ENCODE measurements around the gene RASA2. TPM values are rescaled to one million over a fixed set of nuclear protein-coding genes. Genes with fewer than 3 reads are reported as not detected.

Gene RASA2
- total and polyA plus RNA-seq, 2 of the 4 experiments (the other 2 are of a cell fraction) = 6.1 to 14.0 TPM

GRCh38 chr3:141521781-141522180, 35.0 kb downstream of the RASA2 start:
- Histone ChIP-seq H4K5ac (ENCODE audit: low read depth, low read length) (no peak overlapping the region), H3K23ac (ENCODE audit: low read depth, low read length) (no peak overlapping the region), H4K20me1 (ENCODE audit: insufficient read depth, low read length) (no peaks in the 10 kb centered on the region), H2BK120ac (ENCODE audit: low read depth, low read length) (no peak overlapping the region), H2BK15ac (ENCODE audit: low read depth, low read length) (no peak overlapping the region), H2AFZ (replicated peaks; ENCODE audit: low read length, poor library complexity) (no peak overlapping the region), H3K4me1 (ENCODE audit: control insufficient read depth, insufficient read depth, low read length) (peaks cover 3% of the 10 kb centered on the region; the same call in 1 of the 2 replicates), H2BK20ac (ENCODE audit: low read depth, low read length) (no peak overlapping the region), H4K91ac (ENCODE audit: insufficient read depth, low read depth, low read length) (no peak overlapping the region), H3K27me3 (ENCODE audit: control insufficient read depth, insufficient read depth, low read length) (no peaks in the 10 kb centered on the region), H4K8ac (ENCODE audit: low read depth in 2 of 2, low read length in 2 of 2) (no peak overlapping the region; a peak in 1 of 4 replicates), H3K56ac (ENCODE audit: extremely low read depth, insufficient read depth, low read length) (no peak overlapping the region), H3K18ac (ENCODE audit: low read depth, low read length) (no peak overlapping the region), H3K9me3 (ENCODE audit: control insufficient read depth, insufficient read depth, low read length) (peaks cover 2% of the 10 kb centered on the region), H2AK9ac (replicated peaks; ENCODE audit: low read depth, low read length, poor library complexity) (no peak overlapping the region), H3K4me2 (ENCODE audit: low read depth, low read length) (no peak overlapping the region), H2AK5ac (ENCODE audit: low read depth, low read length) (no peak overlapping the region), H2BK5ac (ENCODE audit: low read depth, low read length, poor library complexity, severe bottlenecking) (no peak overlapping the region), H3K14ac (replicated peaks; ENCODE audit: low read depth, low read length) (no peak overlapping the region), H3K27ac (ENCODE audit: insufficient read depth, low read length) (no peak overlapping the region), H3K36me3 (ENCODE audit: control insufficient read depth, insufficient read depth, low read length) (peaks cover 23% of the 10 kb centered on the region), H3K9me1 (ENCODE audit: insufficient read depth, low read length) (peaks cover 5% of the 10 kb centered on the region), H3K4ac (ENCODE audit: low read depth, low read length) (no peak overlapping the region), H3K4me3 (ENCODE audit: insufficient read depth, low read depth, low read length) (no peak overlapping the region), H3K79me1 (ENCODE audit: low read depth in 1 of 2, low read length in 2 of 2) (peaks cover 43 to 49% of the 10 kb centered on the region in 2 experiments), H3K9ac (ENCODE audit: low read depth, low read length) (no peak overlapping the region)
- ATAC-seq (ENCODE audit: low read depth) (no peak), DNase-seq (no peak)
- BruUV-seq (replicated peaks) = no TSS peak
- intact Hi-C loops (cut with micrococcal nuclease) = no loop called here
- ChIA-PET CTCF (interaction anchor here (1.3 kb wide), 1 partner anchor 61 kb away, joined by 4 read pairs; no protein-coding TSS in a partner anchor), POLR2A (ENCODE audit: unreplicated experiment) (interaction anchor here (0.6 kb wide), 1 partner anchor 41 kb away, joined by 3 read pairs; no protein-coding TSS in a partner anchor)
- no peak for TF ChIP-seq MXI1 (IDR thresholded peaks at IDR 0.05; ENCODE audit: borderline replicate concordance, low read depth, low read length)
- peak; percentile 76 for TF ChIP-seq MAFK (IDR thresholded peaks at IDR 0.05; ENCODE audit: low read depth, low read length)
- TF ChIP-seq RFX5 (IDR thresholded peaks at IDR 0.05; ENCODE audit: low read depth, low read length) = no peak
- in situ Hi-C loops (cut with MboI; ENCODE audit: low sequenced_read_pairs) = no loop called here
- dilution Hi-C loops (cut with HindIII; ENCODE audit: low sequenced_read_pairs, unreplicated experiment) = no loop called here
